Fibroblast of lung (primary cell): ENCODE measurements around the gene MAPK1IP1L. TPM values are rescaled to one million over a fixed set of nuclear protein-coding genes. Genes with fewer than 3 reads are reported as not detected.

Experiments used
- DNase-seq, 2 donors: peaks; one replicate each; pipeline versions ENCODE4 v3.0.0 to v3.0.0-alpha.2; 2010; ENCODE audit warnings: low read depth in 2 of 2
- H2AFZ ChIP-seq: 2 replicates; pipeline ENCODE4 v1.5.1; 2012; ENCODE audit warnings: low read length, control low read depth, inconsistent platforms
- H3K27ac ChIP-seq: 2 replicates; pipeline ENCODE4 v1.5.1; 2011; ENCODE audit warnings: low read length, control low read depth; ENCODE audit not compliant: insufficient read depth
- H3K27me3 ChIP-seq: 2 replicates; pipeline ENCODE4 v1.5.1; 2011; ENCODE audit warnings: mild to moderate bottlenecking, low read length; ENCODE audit not compliant: control insufficient read depth, insufficient read depth
- H3K36me3 ChIP-seq: 2 replicates; pipeline ENCODE4 v1.5.1; 2011; ENCODE audit warnings: low read length; ENCODE audit not compliant: control insufficient read depth, insufficient read depth
- H3K4me1 ChIP-seq: 2 replicates; pipeline ENCODE4 v1.5.1; 2011; ENCODE audit warnings: low read length; ENCODE audit not compliant: control insufficient read depth, insufficient read depth; ENCODE audit errors: extremely low read depth
- H3K4me2 ChIP-seq: 2 replicates; pipeline ENCODE4 v1.5.1; 2011; ENCODE audit warnings: low read length, control low read depth; ENCODE audit not compliant: insufficient read depth; ENCODE audit errors: extremely low read depth
- H3K4me3 ChIP-seq, 4 experiments: fragments of 200-600 bp in 1 of 4; sonication (generic) in 1 of 4; replicated peaks in 1 of 4; 2 replicates each; pipeline ENCODE4 v1.5.1; 2011 to 2016; ENCODE audit warnings: low read length in 4 of 4, low read depth in 3 of 4, mild to moderate bottlenecking in 3 of 4, control low read depth in 2 of 4, inconsistent platforms in 1 of 4, mixed read lengths in 1 of 4; ENCODE audit not compliant: insufficient read depth in 1 of 4; ENCODE audit errors: control extremely low read depth in 1 of 4
- H3K79me2 ChIP-seq: 2 replicates; pipeline ENCODE4 v1.5.1; 2012; ENCODE audit warnings: mild to moderate bottlenecking, low read length, inconsistent platforms; ENCODE audit not compliant: control insufficient read depth, insufficient read depth
- H3K9ac ChIP-seq: 2 replicates; pipeline ENCODE4 v1.5.1; 2011; ENCODE audit warnings: mild to moderate bottlenecking, low read length, control low read depth; ENCODE audit not compliant: insufficient read depth
- H3K9me3 ChIP-seq: 2 replicates; pipeline ENCODE4 v1.5.1; 2012; ENCODE audit warnings: low read depth, low read length; ENCODE audit not compliant: control insufficient read depth, insufficient read depth
- H4K20me1 ChIP-seq: 2 replicates; pipeline ENCODE4 v1.5.1; 2011; ENCODE audit warnings: low read length; ENCODE audit not compliant: control insufficient read depth, insufficient read depth; ENCODE audit errors: extremely low read depth
- CTCF ChIP-seq, 2 donors: IDR thresholded peaks in 1 of 2; conservative IDR thresholded peaks in 1 of 2; 1 replicate in 1 of 2; 2 replicates in 1 of 2; pipeline ENCODE4 v1.5.1; 2011 to 2012; ENCODE audit warnings: low read length in 2 of 2, control low read depth in 1 of 2, inconsistent platforms in 1 of 2, low read depth in 1 of 2, mild to moderate bottlenecking in 1 of 2
- EZH2 ChIP-seq: IDR thresholded peaks from 2 replicates; pipeline ENCODE4 v1.5.1; 2012; ENCODE audit warnings: low read length, control low read depth, mild to moderate bottlenecking; ENCODE audit errors: missing control alignments
- polyA plus RNA-seq, 2 donors: library from polyadenylated mRNA; depleted of rRNA in 1 of 2; stranded (reverse) in 1 of 2; unstranded in 1 of 2; fragments of >200 nt; gene quantifications; 2 replicates each; pipeline ENCODE4 v1.2.1, GENCODE V29; 2011 to 2012; ENCODE audit warnings: missing spikeins in 1 of 2
- total RNA-seq: library from RNA; depleted of rRNA; stranded (reverse); fragments of >200 nt; gene quantifications from 2 replicates; pipeline ENCODE4 v1.2.1, GENCODE V29; 2014

MAPK1IP1L gene
- total and polyA plus RNA-seq, 2 donors (not counting 1 experiment from before 2014, with no cell fraction given) = 16.5 to 82.3 TPM

- peak overlapping the region; percentile 100 for H3K9ac ChIP-seq
- peaks cover 4% of the 10 kb centered on the region for H3K4me1 ChIP-seq
- H3K4me2 ChIP-seq = peak overlapping the region; percentile 81
- peak overlapping the region; percentile 100 for H3K27ac ChIP-seq
- peaks cover 57% of the 10 kb centered on the region for H3K79me2 ChIP-seq
- DNase-seq = peak; percentile 47 to 51
- no peaks in the 10 kb centered on the region for H3K36me3 ChIP-seq
- peaks cover 2% of the 10 kb centered on the region for H4K20me1 ChIP-seq
- H3K9me3 ChIP-seq = no peaks in the 10 kb centered on the region
- peak overlapping the region; percentile 85 to 97 (median 95) for H3K4me3 ChIP-seq
- H2AFZ ChIP-seq = no peak overlapping the region
- no peaks in the 10 kb centered on the region for H3K27me3 ChIP-seq
- TF ChIP-seq EZH2 (no peak), CTCF (conservative IDR thresholded peaks at IDR 0.05 in 1 of 2, IDR thresholded peaks at IDR 0.05 in 1 of 2; ENCODE audit: low read depth in 1 of 2, low read length in 2 of 2) (no peak)
Measured at GRCh38 chr14:55052269-55052930, 953 bp downstream of the MAPK1IP1L start.

- H3K9me3 ChIP-seq = no peaks in the 10 kb centered on the region
- H3K4me2 ChIP-seq = peak overlapping the region; percentile 81
- peaks cover 2% of the 10 kb centered on the region for H4K20me1 ChIP-seq
- H3K4me3 ChIP-seq = peak overlapping the region; percentile 85 to 97 (median 95)
- H3K9ac ChIP-seq = peak overlapping the region; percentile 100
- H3K27ac ChIP-seq = peak overlapping the region; percentile 100
- peaks cover 3% of the 10 kb centered on the region for H3K36me3 ChIP-seq
- H3K27me3 ChIP-seq = no peaks in the 10 kb centered on the region
- TF ChIP-seq CTCF (conservative IDR thresholded peaks at IDR 0.05 in 1 of 2, IDR thresholded peaks at IDR 0.05 in 1 of 2; ENCODE audit: low read depth in 1 of 2, low read length in 2 of 2) (no peak), EZH2 (no peak)
- no peak for DNase-seq
- H3K4me1 ChIP-seq = peaks cover 4% of the 10 kb centered on the region
- H3K79me2 ChIP-seq = peaks cover 63% of the 10 kb centered on the region
- no peak overlapping the region for H2AFZ ChIP-seq
Measured at GRCh38 chr14:55053018-55053417, 1.6 kb downstream of the MAPK1IP1L start.

GRCh38 chr14:55053500-55053899 lies 2.1 kb downstream of the MAPK1IP1L start:
- Histone ChIP-seq H3K4me2 (peak overlapping the region; percentile 81), H3K9me3 (no peaks in the 10 kb centered on the region), H3K4me3 (peak overlapping the region; percentile 85 to 97 (median 95)), H3K9ac (no peak overlapping the region), H3K27ac (no peak overlapping the region), H4K20me1 (peaks cover 2% of the 10 kb centered on the region), H2AFZ (no peak overlapping the region), H3K4me1 (peaks cover 4% of the 10 kb centered on the region), H3K27me3 (no peaks in the 10 kb centered on the region), H3K79me2 (peaks cover 68% of the 10 kb centered on the region), H3K36me3 (peaks cover 3% of the 10 kb centered on the region)
- no peak for TF ChIP-seq EZH2
- no peak for DNase-seq
